SU-DHL-6 (cell line): ENCODE results near the gene RTCA.

ENCODE experiments used
- H2AFZ ChIP-seq: fragments of 200-600 bp; sonication (generic); 2 replicates; pipeline ENCODE4 v1.6.1; 2014; ENCODE audit warnings: low read depth, mild to moderate bottlenecking, moderate library complexity, mixed read lengths, antibody characterized with exemption, low read length; ENCODE audit not compliant: severe bottlenecking
- H3F3A ChIP-seq: fragments of 200-600 bp; shearing (Covaris generic); 2 replicates; pipeline ENCODE4 v1.6.0; 2016; ENCODE audit warnings: antibody characterized with exemption, mild to moderate bottlenecking; ENCODE audit not compliant: insufficient read depth
- H3K27ac ChIP-seq: fragments of 200-600 bp; sonication (generic); 2 replicates; pipeline ENCODE4 v1.5.1; 2016; ENCODE audit warnings: low read depth, mild to moderate bottlenecking, low read length, moderate library complexity, mixed read lengths
- H3K27me3 ChIP-seq: fragments of 200-600 bp; sonication (generic), shearing (Covaris generic); 2 replicates; pipeline ENCODE4 v1.6.0; 2014; ENCODE audit warnings: mild to moderate bottlenecking, low read length
- H3K36me3 ChIP-seq: fragments of 200-600 bp; sonication (generic); 2 replicates; pipeline ENCODE4 v1.6.1; 2014; ENCODE audit warnings: mild to moderate bottlenecking, low read length, mixed read lengths
- H3K4me2 ChIP-seq: fragments of 300-600, 200-600 bp; shearing (Covaris generic), sonication (generic); 2 replicates; pipeline ENCODE4 v1.6.0; 2014; ENCODE audit warnings: low read length, low read depth, mild to moderate bottlenecking; ENCODE audit not compliant: poor library complexity, severe bottlenecking
- H3K4me3 ChIP-seq: fragments of 200-600 bp; sonication (generic); 2 replicates; pipeline ENCODE4 v1.5.1; 2014; ENCODE audit warnings: antibody characterized with exemption, low read length, mild to moderate bottlenecking, mixed read lengths; ENCODE audit not compliant: insufficient read depth, poor library complexity, severe bottlenecking
- H3K79me2 ChIP-seq: fragments of 200-600 bp; sonication (generic); 2 replicates; pipeline ENCODE4 v1.6.1; 2014; ENCODE audit warnings: mild to moderate bottlenecking, low read length, moderate library complexity; ENCODE audit not compliant: insufficient read depth
- H3K9ac ChIP-seq: fragments of 200-600 bp; sonication (generic); 2 replicates; pipeline ENCODE4 v1.7.0; 2014; ENCODE audit warnings: mild to moderate bottlenecking, low read length
- H3K9me2 ChIP-seq: fragments of 200-600 bp; sonication (generic); replicated peaks from 2 replicates; pipeline ENCODE4 v1.6.1; 2014; ENCODE audit warnings: low read length; ENCODE audit not compliant: insufficient read depth
- H3K9me3 ChIP-seq: fragments of 200-600 bp; sonication (generic); 2 replicates; pipeline ENCODE4 v1.6.1; 2014; ENCODE audit warnings: low read length, mixed read lengths; ENCODE audit not compliant: insufficient read depth
- H4K20me1 ChIP-seq: fragments of 200-600 bp; sonication (generic); 2 replicates; pipeline ENCODE4 v1.6.1; 2014; ENCODE audit warnings: low read depth, mild to moderate bottlenecking, antibody characterized with exemption, low read length, moderate library complexity, mixed read lengths
- EZH2phosphoT487 ChIP-seq: fragments of 200-600 bp; sonication (generic), shearing (Covaris generic); conservative IDR thresholded peaks from 2 replicates; pipeline ENCODE4 v1.6.1; 2018; ENCODE audit warnings: mild to moderate bottlenecking, antibody characterized with exemption, low read length, moderate library complexity, mixed read lengths
- TF ChIP-seq, protein P1 (sequence below): fragments of 200-600 bp; sonication (generic); IDR thresholded peaks from one replicate; pipeline ENCODE4 v1.5.1; 2017; ENCODE audit warnings: antibody characterized with exemption, mild to moderate bottlenecking, low read length, moderate library complexity; ENCODE audit not compliant: insufficient read depth, poor library complexity, severe bottlenecking

Gene RTCA

DNA sequence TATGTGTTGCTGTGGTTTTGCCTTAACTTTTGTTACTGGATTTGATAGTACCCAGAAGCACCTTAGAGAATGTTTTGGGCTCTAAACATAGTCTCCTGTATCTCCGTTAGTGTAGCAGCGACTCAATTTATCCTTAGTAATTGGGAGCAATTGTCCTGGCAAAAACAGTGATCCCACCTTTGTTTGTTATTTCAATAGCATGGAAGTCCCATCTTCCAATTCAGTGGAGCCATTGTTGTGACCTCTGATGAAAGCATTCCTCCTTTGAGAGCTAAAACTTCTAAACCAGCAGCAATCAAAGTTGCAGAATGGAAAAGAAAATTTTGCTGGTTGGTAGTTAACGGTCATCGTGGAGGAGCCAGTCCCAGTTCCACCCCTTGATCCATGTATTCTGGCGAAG is 34.7 kb downstream of the RTCA start:
- no peak overlapping the region for H3K27ac ChIP-seq
- H3K27me3 ChIP-seq = no peaks in the 10 kb centered on the region
- H4K20me1 ChIP-seq = no peaks in the 10 kb centered on the region
- H2AFZ ChIP-seq = no peak overlapping the region
- no peak overlapping the region for H3K4me3 ChIP-seq
- no peak overlapping the region for H3K4me2 ChIP-seq
- H3K36me3 ChIP-seq = no peaks in the 10 kb centered on the region
- no peaks in the 10 kb centered on the region for H3F3A ChIP-seq
- H3K9me2 ChIP-seq = no peaks in the 10 kb centered on the region
- no peak for TF ChIP-seq EZH2phosphoT487
- no peak overlapping the region for H3K9ac ChIP-seq
- H3K79me2 ChIP-seq = no peaks in the 10 kb centered on the region
- H3K9me3 ChIP-seq = no peaks in the 10 kb centered on the region

DNA sequence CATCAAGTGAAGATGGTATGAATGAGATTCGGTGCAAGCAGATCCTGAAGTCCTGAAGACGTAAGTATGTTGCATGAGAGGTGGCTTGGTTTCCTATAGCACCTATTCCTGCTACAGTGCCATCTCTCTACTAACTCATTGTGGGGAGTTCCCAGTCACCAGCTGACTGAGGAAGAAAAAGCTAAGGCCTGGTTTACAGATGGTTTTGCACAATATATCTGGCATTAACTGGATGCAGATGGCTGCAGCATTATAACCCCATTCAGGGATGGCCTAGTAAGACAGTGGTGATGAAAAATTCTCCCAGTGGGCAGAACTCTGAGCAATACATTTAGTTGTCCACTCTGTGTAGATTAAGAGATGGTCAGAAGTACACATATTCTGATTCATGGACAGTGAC is 36.7 kb downstream of the RTCA start:
- Histone ChIP-seq H2AFZ (no peak overlapping the region), H3K36me3 (no peaks in the 10 kb centered on the region), H3K9ac (no peak overlapping the region), H3K9me3 (no peaks in the 10 kb centered on the region), H3F3A (no peaks in the 10 kb centered on the region), H3K27ac (no peak overlapping the region), H3K4me3 (no peak overlapping the region), H4K20me1 (no peaks in the 10 kb centered on the region), H3K79me2 (no peaks in the 10 kb centered on the region), H3K27me3 (no peaks in the 10 kb centered on the region), H3K9me2 (no peaks in the 10 kb centered on the region), H3K4me2 (no peak overlapping the region)
- TF ChIP-seq, protein P1, sequence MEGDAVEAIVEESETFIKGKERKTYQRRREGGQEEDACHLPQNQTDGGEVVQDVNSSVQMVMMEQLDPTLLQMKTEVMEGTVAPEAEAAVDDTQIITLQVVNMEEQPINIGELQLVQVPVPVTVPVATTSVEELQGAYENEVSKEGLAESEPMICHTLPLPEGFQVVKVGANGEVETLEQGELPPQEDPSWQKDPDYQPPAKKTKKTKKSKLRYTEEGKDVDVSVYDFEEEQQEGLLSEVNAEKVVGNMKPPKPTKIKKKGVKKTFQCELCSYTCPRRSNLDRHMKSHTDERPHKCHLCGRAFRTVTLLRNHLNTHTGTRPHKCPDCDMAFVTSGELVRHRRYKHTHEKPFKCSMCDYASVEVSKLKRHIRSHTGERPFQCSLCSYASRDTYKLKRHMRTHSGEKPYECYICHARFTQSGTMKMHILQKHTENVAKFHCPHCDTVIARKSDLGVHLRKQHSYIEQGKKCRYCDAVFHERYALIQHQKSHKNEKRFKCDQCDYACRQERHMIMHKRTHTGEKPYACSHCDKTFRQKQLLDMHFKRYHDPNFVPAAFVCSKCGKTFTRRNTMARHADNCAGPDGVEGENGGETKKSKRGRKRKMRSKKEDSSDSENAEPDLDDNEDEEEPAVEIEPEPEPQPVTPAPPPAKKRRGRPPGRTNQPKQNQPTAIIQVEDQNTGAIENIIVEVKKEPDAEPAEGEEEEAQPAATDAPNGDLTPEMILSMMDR = no peak
- no peak for TF ChIP-seq EZH2phosphoT487

DNA sequence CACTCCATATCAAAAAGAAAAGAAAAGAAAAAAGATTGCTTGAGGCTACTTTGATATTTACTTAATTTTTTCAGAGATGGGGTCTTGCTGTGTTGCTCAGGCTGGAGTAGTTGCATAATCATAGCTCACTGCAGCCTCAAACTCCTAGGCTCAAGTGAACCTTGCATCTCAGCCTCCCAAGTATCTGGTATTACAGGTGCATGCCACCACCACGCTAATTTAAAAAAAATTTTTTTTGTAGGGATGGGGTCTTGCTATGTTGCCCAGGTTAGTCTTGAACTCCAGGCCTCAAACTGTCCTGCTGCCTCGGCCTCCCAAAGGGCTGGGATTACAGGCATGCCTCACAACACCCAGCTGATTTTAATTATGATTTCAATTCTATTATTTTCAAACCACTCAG is 38.2 kb downstream of the RTCA start:
- TF ChIP-seq, protein P1 = no peak
- TF ChIP-seq EZH2phosphoT487 = no peak
- Histone ChIP-seq H3K27ac (no peak overlapping the region), H3K4me3 (no peak overlapping the region), H3K79me2 (no peaks in the 10 kb centered on the region), H3K4me2 (no peak overlapping the region), H3K9me3 (no peaks in the 10 kb centered on the region), H3F3A (no peaks in the 10 kb centered on the region), H2AFZ (no peak overlapping the region), H4K20me1 (no peaks in the 10 kb centered on the region), H3K9ac (no peak overlapping the region), H3K36me3 (no peaks in the 10 kb centered on the region), H3K9me2 (no peaks in the 10 kb centered on the region), H3K27me3 (no peaks in the 10 kb centered on the region)

DNA sequence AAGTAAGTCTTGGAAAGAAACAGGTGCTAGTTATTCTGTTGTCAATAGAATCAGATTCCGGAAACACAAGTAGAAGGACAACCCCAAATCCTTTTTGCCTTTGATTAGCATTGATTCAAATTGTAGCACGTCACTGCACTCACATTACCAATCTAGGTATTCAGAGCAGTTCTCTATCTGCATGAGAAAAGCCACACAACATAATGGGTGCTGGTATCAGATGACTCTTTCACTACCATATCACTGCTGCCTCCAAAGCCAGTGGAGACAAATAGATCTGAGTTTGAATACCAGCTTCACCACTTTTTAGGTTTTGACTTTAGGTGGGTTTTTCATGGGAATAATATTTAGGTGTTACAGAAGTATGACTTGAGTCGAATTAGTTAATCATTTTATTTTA is 38.9 kb downstream of the RTCA start:
- Histone ChIP-seq H3K4me2 (no peak overlapping the region), H3K36me3 (no peaks in the 10 kb centered on the region), H3K9me3 (no peaks in the 10 kb centered on the region), H2AFZ (no peak overlapping the region), H3K79me2 (no peaks in the 10 kb centered on the region), H3K9ac (no peak overlapping the region), H3K4me3 (no peak overlapping the region), H3K27ac (no peak overlapping the region), H4K20me1 (no peaks in the 10 kb centered on the region), H3K9me2 (no peaks in the 10 kb centered on the region), H3K27me3 (no peaks in the 10 kb centered on the region), H3F3A (no peaks in the 10 kb centered on the region)
- TF ChIP-seq EZH2phosphoT487 = no peak
- TF ChIP-seq, protein P1 = no peak
